T-helper 2 cell treated with Interferon-gamma antibody and Interleukin-4, amounts not matched to agents 100 ng/mL and 5 ng/mL, for 36 hours (primary cell): ENCODE data around the gene SLC38A8. TPM values are rescaled to one million over a fixed set of nuclear protein-coding genes. Genes with fewer than 3 reads are reported as not detected.

ENCODE experiments used
- intact Hi-C: fragments of 100-400 bp; cut with micrococcal nuclease; formaldehyde crosslinking; loops from one replicate; pipeline ENCODE4 v1.15.1; 2023
- total RNA-seq: library from RNA; stranded (reverse); gene quantifications from 2 replicates; pipeline ENCODE4 v1.2.3, GENCODE V29; 2022

SLC38A8 gene
- total RNA-seq, 1 donor from 2014 or later, result not detected

GRCh38 chr16:84033251-84034195 is 9.1 kb downstream of the SLC38A8 start:
- intact Hi-C loops, result no loop called here

- intact Hi-C loops, result no loop called here
Observed at GRCh38 chr16:84032458-84033178, 10.0 kb downstream of the SLC38A8 start.

GRCh38 chr16:84031556-84031955 is 11.0 kb downstream of the SLC38A8 start:
- intact Hi-C loops, result no loop called here

- intact Hi-C loops, result no loop called here
Observed at GRCh38 chr16:84029297-84030047, 13.1 kb downstream of the SLC38A8 start.

GRCh38 chr16:84027625-84028024 is 15.0 kb downstream of the SLC38A8 start:
- intact Hi-C loops, result no loop called here

- intact Hi-C loops, result no loop called here
Observed at GRCh38 chr16:84026606-84027005, 16.0 kb downstream of the SLC38A8 start.

GRCh38 chr16:84024854-84025253 is 17.7 kb downstream of the SLC38A8 start:
- intact Hi-C loops, result no loop called here

- intact Hi-C loops, result no loop called here
Observed at GRCh38 chr16:84022644-84023043, 20.0 kb downstream of the SLC38A8 start.

- intact Hi-C loops, result no loop called here
Observed at GRCh38 chr16:84021488-84021887, 21.1 kb downstream of the SLC38A8 start.

GRCh38 chr16:84020353-84020752 is 22.2 kb downstream of the SLC38A8 start:
- intact Hi-C loops, result no loop called here

- intact Hi-C loops, result no loop called here
Observed at GRCh38 chr16:84018710-84019109, 23.9 kb downstream of the SLC38A8 start.

GRCh38 chr16:84016477-84016876 is 26.1 kb downstream of the SLC38A8 start:
- intact Hi-C loops, result no loop called here

GRCh38 chr16:84015399-84015798 is 27.2 kb downstream of the SLC38A8 start:
- intact Hi-C loops, result no loop called here

GRCh38 chr16:84014570-84015327 is 27.8 kb downstream of the SLC38A8 start:
- intact Hi-C loops, result no loop called here

- intact Hi-C loops, result no loop called here
Observed at GRCh38 chr16:84013787-84014569, 28.6 kb downstream of the SLC38A8 start.

- intact Hi-C loops, result no loop called here
Observed at GRCh38 chr16:84009282-84009681, 33.3 kb downstream of the SLC38A8 start.

GRCh38 chr16:84007965-84008364 is 34.6 kb downstream of the SLC38A8 start:
- intact Hi-C loops, result no loop called here

GRCh38 chr16:84007520-84007919 is 35.1 kb downstream of the SLC38A8 start:
- intact Hi-C loops, result no loop called here

- intact Hi-C loops, result no loop called here
Observed at GRCh38 chr16:84005391-84005790, 37.2 kb downstream of the SLC38A8 start.

- intact Hi-C loops, result no loop called here
Observed at GRCh38 chr16:84004442-84004841, 38.2 kb downstream of the SLC38A8 start.
